HG03520 (cell line): ENCODE data around the gene BICC1.

Experiments used
- ATAC-seq: cut with Tn5 transposase; IDR thresholded peaks from one replicate; pipeline ENCODE4 v1.9.1; 2021; ENCODE audit warnings: mild to moderate bottlenecking, moderate library complexity; ENCODE audit not compliant: unreplicated experiment

The BICC1 gene

DNA sequence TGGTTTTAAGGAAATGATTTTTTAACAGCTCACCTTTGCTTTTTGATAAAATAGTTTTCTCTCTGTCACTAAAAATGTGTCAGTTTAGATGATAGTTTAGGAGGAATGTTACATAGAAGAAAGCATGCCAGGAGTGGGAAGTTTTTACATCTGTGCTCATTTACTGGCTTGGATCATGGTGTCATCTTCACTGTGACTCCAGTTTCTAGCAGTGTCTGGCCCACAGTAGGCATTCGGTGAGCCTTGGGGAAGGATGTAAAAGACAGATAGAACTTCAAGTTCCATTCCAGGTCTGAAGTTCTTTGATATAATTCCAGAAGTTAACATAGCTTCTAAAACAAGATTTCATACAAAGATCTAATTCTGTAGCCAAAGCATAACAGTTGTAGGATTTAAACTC, 259.2 kb downstream of the BICC1 start:
- ATAC-seq = no peak

DNA sequence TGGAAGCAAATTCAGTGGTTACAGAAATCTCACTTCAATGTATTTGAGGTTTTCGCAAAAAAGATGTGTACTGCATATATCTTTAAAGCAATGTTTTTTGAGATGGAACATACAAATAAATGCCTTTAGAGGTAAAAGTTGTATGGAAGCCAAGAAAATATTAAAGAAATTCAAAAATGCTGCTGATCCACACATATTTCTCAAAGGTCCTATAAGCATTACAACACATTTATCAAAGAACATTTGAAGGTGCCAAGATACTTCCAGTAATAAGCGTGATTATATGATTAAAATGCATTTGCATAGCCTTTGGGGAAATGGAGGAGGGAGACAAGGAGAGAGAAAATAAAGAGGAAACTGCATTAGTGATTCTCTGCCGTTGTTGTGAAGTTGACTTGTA, 260.1 kb downstream of the BICC1 start:
- ATAC-seq = no peak

DNA sequence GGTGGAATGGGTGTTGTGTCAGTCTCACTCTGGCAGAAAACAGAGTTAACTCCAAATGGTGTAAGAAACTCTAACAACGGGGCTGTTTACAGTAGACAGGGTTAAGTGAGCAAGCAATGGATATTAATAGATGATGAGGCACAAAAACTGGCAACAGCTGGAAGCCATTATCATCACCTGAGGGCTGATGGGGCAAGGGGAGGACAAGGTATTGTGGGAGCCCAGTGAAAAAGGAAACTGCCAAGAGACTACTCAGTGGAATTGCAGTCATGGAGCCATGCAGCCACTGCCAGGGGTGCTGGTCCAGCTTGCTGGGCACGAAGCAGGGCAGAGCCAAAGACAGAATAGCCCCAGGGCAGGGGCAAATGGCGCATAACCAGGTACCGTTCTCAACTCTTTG, 260.7 kb downstream of the BICC1 start:
- no peak for ATAC-seq

DNA sequence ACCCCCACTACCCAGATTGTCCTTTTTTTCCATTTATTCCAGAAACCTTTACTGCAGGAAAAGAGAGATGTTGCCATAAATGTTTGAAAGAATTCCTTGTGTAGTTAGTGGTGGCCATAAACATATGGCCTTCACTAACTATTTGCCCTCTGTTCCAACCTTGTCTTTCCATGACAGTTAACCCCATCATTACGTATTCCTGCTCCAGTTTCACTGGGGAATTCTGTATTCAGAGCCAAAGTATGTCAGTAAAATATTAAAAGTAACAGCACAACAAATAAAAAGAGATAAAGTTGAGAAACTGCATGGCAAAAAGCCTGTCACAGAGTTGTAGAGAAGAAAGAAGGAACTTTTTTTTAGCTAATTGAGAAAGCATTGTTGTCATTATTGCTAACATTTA, 261.3 kb downstream of the BICC1 start:
- ATAC-seq = no peak

DNA sequence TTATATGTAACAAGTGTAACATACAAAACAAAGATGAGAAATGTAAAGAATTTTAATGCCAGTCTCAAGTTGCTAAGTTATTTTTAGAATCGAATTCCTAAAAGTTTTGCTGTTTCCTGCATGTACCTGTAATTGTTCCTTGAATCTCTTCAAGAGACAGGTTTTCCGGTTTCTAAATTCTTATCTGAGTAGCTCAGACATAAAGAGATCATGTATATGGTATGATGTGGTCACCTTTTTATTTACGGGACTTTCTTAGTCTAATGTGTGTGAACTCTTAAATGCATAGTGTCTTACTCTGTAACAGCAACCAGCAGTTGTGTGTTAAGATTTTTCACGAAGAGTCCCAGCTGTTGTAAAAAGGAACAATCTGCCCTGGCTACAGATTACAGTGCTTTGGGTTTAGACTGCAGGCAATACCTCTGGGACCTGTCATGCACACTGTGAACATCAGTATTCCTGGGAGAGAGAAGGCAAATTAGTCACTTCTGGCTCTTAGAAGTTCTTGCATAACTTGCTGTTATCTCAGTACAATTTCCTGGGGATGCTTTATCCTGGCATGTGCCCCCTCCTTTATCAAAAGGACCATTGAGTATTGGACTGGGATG, 263.4 kb downstream of the BICC1 start:
- ATAC-seq = no peak

DNA sequence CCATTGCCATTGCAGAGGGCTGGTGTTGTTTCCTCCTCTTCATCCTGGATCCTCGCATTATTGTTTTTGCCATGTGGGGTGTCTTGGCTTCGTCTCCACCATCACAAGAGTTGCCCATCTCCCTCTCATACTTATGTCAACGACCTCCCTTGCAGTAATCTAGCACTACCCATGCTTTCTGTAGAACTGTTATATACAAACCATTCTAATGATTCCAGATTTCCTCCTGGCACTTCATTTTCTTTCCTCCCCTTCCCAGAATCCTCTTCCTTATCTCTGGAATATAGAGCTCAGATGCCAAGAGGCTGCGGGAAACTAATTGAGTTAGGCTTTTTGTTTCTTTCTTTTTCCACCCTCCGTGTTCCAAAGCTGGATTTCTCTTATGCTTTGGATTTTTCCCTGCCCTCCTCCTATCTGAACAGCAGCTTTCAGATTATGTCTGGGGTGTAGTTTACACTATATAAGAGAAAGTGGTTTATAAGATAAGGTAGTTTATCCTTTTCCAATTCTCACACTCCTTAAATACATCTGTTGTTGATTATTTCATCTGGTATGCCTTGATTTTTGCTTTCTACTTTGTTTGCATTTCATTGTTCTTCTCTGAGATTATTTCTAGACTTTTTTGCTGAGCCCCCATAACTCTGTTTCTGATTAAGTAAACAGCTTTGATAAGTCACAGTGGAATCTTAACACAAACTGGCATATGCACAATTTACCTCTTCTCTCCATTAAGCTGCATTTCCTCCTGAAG, 264.1 kb downstream of the BICC1 start:
- no peak for ATAC-seq

DNA sequence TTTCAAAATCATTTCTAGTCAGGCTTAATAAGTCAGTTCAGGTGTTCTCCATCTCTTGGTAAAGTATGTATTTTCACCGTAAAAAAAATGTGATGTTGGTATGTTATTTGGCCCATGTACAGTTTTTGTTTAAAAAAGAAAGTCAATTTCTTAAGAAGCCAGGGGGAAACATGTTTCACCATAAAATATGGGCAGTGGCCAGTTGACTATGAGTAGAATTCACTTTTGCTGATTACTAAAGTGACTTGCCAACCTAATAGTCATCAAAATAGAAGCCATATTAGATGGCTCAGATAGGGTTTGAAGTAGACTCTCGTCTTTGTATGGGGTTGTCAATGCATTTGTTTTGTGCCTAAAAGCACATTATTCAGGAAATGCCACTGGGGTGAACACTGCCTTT, 266.3 kb downstream of the BICC1 start:
- ATAC-seq = no peak

DNA sequence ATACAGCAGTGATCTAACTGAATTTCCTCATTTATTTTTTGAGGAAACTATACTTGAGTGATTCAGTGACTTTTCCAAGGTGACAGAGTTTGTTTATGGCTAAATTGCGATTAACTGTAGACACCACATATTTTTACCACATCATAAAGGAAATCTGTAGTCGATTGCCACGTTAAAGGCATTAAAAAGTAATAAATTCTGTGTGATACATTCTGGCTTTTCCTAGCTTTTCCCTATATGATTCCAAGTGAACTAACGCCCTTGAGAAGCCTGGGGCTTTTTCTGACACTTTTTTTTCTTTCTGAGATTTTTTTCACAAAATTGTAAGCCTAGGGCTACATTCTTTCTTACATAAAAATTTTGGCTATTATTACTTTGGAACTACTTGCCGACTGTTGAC, 266.9 kb downstream of the BICC1 start:
- ATAC-seq = no peak

DNA sequence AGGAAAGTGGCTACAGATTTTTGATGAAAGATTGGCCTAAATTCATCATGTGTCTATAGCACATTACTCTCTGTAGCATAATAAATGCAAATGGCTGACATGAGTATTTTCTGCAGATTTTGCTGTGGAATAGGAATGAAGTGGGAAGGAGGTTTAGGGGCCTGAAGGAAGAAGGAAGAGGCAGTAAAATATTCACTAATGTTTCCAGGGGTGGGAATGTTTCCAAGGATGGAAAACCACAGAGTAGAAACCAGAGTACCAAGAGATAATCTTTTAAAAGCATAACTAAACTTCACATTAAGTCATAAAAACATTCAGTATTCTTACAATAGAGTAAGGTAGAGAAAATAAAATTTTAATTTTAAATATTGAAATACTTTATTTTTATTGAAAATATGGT, 267.8 kb downstream of the BICC1 start:
- ATAC-seq = no peak

DNA sequence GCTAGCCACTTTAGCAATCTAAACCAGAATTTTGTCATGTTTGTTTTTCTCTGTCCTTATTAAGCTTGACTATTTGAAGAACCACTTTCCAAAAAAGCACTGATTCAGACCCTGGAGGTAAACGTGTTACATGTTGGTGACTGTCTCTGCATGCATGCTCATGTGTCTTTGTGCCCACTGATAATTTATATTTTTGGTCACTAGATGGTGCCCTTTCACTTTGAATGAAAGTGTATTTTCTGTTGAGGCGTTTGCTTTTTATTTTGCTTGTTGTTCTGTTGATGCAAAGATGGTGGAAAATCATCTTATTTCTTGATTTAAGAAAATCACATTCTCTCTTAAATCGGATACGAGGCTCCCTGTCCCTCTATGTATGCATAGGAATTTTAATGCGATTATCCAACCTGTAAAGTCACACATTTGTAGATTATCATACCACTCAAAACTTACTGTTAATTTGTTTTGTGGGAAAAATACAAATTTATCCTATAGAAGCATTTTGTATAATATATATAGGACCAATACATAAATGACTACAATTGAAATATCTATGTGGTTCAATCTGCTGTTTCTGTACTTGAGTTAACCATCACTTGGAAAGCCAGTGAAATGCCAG, 269.3 kb downstream of the BICC1 start:
- ATAC-seq = peak; percentile 61

DNA sequence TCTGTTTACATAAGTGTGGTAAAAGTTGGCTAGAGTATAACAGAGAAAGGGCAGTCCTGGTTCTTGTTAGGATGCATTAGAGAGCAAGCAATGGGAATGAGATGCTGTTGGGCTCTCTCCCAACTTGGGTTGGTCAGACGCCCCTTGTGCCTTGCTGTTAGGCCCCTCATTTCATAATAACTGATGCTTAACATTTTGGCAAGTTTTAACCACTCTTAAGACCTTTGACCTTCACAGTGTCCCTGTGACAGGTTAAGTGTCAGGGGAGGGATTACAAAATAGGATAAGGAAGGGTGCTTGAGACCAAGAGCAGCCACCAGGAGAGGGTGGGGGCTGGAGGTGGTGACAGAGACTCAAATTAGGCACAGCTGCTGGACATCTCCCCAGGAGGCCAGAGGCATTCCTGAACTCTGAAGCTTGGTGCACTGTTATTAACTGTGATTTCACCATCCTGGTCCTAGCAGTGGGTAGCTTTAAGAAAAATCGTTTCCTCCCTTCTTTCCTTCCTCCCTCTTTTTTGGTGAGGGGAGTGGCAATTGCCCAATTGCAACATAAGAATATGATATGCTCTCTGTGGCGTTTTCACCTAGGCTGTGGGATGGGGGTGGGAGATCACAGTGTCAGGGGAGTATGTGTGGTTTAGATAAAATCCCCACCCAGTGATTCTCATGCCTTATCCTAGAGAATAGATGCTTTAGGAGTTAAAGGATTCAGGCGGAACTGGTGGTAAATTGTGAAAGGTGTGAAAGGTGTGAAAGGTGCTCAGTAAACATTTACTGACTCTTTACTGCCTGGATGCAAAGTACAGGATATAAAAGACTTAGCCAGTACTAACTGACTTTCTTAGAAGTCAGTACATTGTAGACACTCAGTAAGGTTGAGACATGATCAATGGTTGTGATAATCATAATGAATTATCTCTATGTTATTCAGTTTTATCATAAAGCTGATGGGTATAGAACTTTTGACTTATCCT, 270.5 kb downstream of the BICC1 start:
- no peak for ATAC-seq

DNA sequence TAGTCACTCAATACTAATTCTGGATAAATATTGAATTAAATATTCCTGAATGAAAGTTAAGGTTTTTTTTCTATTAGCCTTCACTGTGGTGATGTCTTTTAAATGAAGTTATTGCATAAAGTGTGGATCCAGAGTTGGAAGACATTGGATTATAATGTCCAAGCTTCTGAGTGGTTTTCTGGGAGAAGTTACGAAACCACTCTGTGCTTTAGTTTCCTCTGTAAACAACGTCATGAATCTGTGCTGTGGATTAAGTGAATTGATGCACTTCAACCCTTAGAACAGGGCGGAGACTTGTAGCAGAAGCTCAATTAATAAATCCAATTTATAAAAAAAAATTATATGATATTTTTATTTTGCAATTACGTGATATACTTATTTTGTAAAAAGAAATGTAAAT, 271.7 kb downstream of the BICC1 start:
- ATAC-seq = no peak

DNA sequence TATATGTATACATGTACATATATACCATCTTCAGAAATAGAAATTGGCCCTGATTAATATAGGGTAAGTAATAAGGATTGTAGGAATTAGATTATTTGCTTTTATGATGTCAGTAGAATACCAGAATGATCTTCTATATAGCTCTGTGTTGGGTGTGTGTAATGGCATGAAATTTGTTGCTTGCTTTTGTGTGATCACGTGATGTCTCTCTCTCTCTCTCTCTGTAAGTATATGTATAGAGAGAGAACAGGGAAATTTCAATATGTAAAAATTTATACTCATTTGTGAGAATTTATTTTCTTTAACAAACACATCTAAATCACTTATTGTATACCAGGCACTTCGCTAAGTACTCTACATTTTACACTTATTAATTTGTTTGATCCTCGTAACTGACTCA, 272.7 kb downstream of the BICC1 start:
- no peak for ATAC-seq

DNA sequence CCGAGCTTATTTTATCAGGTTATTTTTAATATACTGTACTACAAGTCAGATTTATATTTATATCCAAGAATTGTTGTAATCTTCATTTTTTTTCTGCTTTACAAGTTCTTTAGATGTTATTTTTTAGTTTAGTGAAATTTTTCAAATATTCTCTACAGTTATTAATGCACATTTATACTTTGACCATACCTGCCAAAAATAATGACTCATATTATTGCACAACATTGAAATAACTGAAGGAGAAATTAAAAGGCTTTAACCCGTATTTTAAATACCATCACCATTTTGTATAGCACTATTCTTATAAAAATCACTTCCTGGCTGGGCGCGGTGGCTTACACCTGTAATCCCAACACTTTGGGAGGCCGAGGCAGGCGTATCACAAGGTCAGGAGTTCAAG, 278.5 kb downstream of the BICC1 start:
- no peak for ATAC-seq

DNA sequence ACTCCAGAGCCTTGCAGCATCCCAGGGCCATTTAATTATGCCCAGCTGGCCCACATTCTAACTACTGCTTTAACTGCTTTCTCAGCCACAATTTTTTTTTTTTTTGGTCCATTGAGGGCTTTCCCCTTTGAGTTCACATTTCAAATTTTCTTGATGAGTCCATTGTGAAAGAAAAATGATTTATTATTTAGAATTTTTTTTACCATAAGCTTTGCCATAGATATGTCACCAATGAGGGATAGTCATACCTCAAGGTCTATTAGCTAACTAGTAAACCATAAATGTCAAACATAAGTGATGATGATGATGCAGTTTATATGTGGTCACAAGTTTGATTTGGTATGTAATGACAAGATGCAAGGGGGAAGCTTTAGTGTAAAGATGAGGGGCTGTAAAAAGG, 282.9 kb downstream of the BICC1 start:
- ATAC-seq = no peak

DNA sequence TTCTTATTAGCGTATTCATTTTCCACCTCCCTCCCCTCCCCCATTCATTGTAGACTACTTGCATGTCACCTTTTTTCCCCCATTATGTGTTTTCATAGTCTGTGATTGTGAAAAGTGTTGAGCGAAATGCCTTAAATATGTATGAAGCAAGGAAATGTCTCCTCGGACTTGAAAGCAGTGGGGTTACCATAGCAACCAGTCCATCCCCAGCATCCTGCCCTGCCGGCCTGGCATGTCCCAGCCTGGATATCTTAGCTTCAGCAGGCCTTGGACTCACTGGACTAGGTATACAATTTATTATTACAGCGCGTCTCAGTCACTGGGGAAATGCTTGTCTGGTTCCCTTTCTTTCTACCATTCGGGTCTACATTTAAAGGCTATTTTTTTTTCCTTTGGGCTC, 283.6 kb downstream of the BICC1 start:
- no peak for ATAC-seq

DNA sequence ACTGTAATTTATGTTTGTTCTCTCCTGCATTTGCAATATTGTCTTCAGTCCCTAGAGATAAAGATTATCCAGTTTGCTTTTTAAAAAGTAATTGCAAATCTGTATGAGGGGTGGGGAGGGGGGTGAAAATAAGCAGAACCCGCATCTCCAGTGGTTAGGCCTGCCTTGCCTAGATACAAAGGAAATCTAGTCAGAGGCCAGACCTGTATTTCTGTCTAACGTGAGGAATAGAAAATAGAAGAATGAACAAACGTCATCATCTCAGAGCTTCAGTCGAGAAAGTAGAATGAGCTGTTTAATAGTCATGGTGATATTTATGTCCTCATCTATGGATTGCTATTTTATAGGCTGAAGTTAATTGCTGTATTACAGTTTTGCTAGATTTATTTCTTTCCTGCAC, 284.2 kb downstream of the BICC1 start:
- no peak for ATAC-seq

DNA sequence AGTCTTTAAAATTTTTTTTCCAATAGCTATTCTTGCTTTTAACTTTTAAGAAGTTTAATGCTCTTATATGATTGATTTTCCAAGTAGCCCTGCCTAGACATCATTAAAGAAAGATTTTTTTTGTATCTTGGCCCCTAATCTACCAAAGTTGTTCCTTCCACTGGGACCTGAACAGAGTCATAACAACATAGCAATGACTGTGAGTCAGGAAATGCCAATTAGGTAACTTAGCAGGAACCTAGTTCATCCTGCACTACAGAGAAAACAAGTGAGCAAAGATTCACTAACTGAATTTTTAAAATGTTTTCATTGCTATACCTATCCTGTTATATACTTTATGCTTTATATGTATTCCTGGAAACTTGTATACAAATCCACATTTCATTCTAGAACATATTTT, 284.7 kb downstream of the BICC1 start:
- ATAC-seq = no peak

DNA sequence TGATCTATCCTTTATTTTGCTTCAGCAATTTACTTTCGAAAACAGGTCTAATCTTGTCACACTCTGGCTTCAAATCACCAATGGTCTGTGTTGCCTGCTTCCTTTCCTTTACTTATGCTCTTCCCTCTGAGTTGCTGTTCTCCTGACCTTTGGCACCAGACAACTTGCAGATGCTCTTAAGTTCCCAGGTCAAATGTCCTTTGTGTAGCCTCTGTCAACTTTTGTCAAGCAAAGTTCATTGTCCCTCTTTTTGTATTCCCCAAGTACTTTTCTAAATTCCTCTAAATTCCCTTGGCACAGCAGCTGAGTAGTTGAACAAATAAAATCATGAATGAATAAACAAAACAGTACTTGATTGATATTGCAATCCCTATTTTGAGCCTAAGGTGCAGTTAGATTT, 289.4 kb downstream of the BICC1 start:
- no peak for ATAC-seq

DNA sequence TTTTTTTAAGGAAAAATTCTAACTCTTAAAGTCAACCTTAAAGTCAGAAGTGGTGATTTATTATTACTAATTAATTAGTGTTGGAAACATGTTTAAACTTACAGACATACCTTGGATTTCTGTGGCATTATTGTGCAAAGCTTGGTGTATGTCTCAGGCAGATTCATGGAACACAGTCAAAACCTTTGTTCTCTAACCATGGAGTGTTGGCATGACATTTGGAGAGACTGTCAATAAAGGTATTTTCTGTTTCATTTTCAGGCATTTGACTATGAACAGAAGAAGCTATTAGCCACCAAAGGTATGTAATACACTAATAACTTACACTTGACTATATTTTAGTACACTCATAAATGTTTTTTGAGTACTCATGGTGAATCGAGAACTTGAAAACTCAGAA, 293.7 kb downstream of the BICC1 start:
- no peak for ATAC-seq

DNA sequence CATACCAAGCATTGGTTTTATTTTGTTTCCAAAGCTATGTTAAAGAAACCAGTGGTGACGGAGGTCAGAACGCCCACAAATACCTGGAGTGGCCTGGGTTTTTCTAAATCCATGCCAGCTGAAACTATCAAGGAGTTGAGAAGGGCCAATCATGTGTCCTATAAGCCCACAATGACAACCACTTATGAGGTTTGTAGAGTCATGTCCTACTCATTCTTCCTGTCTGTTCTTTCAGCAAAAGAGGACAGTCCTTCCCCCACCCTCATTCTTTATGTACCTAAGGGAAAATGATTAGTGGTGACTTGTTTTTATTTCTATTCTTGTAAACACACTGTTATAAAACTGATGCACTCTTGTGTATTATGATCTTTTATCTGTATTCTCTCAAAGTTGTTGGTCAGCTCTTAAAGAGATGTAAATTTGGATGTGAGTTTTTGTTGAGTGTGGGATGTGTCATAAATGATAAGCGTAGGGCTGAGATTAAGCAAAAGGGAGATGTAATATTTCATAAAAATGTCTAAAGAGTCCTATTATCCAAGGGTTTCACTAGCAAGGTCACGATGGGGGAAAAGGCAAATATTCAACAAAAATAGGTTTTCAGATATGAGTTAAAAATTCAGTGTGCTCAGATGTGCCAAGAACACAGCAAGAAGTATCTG, 294.4 kb downstream of the BICC1 start:
- no peak for ATAC-seq
